Stimulated activated CD8-positive, alpha-beta memory T cell treated with anti-CD3 and anti-CD28 coated beads, Interleukin-4, amount 100 ng/mL, for 1 hour (primary cell): Measurements from ENCODE around the gene SLC6A9.

ENCODE experiments used
- DNase-seq, 2 donors: peaks; one replicate each; pipeline ENCODE4 v3.0.0-alpha.2; 2020; ENCODE audit warnings: low read depth in 2 of 2, low spot score in 1 of 2

The SLC6A9 gene

GRCh38 chr1:44029911-44030604, 1.2 kb downstream of the SLC6A9 start:
- DNase-seq: peak; percentile 64 to 68

GRCh38 chr1:44029260-44029910, 1.9 kb downstream of the SLC6A9 start:
- peak in 1 of 2 donors; percentile 1 for DNase-seq

GRCh38 chr1:44027320-44027719, 3.9 kb downstream of the SLC6A9 start:
- DNase-seq: no peak

- no peak for DNase-seq
Observed at GRCh38 chr1:44025816-44026215, 5.4 kb downstream of the SLC6A9 start.

- DNase-seq: no peak
Observed at GRCh38 chr1:44024903-44025525, 6.2 kb downstream of the SLC6A9 start.

- no peak for DNase-seq
Observed at GRCh38 chr1:44024031-44024902, 7.0 kb downstream of the SLC6A9 start.

- DNase-seq: no peak
Observed at GRCh38 chr1:44021581-44022321, 9.5 kb downstream of the SLC6A9 start.

- no peak for DNase-seq
Observed at GRCh38 chr1:44021156-44021555, 10.1 kb downstream of the SLC6A9 start.

- DNase-seq: no peak
Observed at GRCh38 chr1:44020464-44020863, 10.8 kb downstream of the SLC6A9 start.

- DNase-seq: no peak
Observed at GRCh38 chr1:44019466-44019948, 11.8 kb downstream of the SLC6A9 start.

- no peak for DNase-seq
Observed at GRCh38 chr1:44016890-44017400, 14.3 kb downstream of the SLC6A9 start.

- no peak for DNase-seq
Observed at GRCh38 chr1:44016041-44016889, 15.0 kb downstream of the SLC6A9 start.

- no peak for DNase-seq
Observed at GRCh38 chr1:44015206-44015605, 16.1 kb downstream of the SLC6A9 start.

GRCh38 chr1:44014365-44015104, 16.7 kb downstream of the SLC6A9 start:
- no peak for DNase-seq

GRCh38 chr1:44013949-44014348, 17.3 kb downstream of the SLC6A9 start:
- no peak for DNase-seq

GRCh38 chr1:44012941-44013609, 18.2 kb downstream of the SLC6A9 start:
- DNase-seq: no peak

- DNase-seq: no peak
Observed at GRCh38 chr1:44012404-44012803, 18.9 kb downstream of the SLC6A9 start.

- DNase-seq: no peak
Observed at GRCh38 chr1:44010935-44011471, 20.3 kb downstream of the SLC6A9 start.
